NCI-H446 (cell line): Measurements from ENCODE around the gene HACL1.
"Not testable (repeated sequence)": the region's sequence is repeated elsewhere in the genome, so short reads cannot be mapped to it uniquely, and the experiment has no call there.

Source experiments
- DNase-seq, 2 experiments: peaks; one replicate each; lab custom pipeline; 2025; lab: John Stamatoyannopoulos, UW

HACL1 gene

DNA sequence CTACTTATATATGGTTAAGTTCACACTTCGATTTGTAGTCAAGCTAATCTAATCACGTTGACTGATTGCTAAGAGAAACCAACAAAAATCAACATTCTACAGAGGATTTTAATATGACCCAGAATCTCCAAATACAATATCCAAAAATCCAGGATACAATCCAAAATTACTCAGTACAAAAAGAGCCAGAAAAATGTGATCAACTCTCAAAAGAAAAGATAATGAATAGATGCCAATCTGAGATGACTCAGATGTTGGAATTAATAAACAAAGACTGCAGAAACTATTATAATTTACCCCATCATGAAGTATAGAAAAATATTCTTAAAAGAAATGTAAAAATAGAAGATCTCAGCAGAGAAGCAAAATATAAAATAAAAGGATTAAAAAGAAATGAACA, 22.3 kb downstream of the HACL1 start:
- no peak for DNase-seq

- DNase-seq, result no peak
These were observed 23.0 kb downstream of the HACL1 start for GRCh38 chr3:15578289-15578867.

DNA sequence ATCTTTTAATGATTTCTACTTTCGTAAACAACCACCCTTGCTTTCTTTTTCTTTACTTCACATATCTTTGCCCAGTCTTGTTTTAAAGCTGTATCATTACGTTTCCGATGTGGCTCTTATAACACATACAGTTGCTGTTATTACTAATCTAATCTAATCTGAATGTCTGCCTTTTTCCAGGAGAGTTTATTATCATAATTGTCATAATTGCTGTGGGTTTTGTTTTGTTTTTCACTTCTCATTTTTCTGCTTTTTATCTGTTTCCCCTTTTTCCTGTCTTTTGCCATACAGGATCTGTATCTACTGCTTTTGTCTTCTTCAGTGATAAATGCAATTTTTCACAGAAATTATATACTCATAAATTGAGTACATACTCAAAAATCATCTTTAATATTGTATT, 24.9 kb downstream of the HACL1 start:
- DNase-seq, result no peak

- no peak for DNase-seq
These were observed 25.9 kb downstream of the HACL1 start for GRCh38 chr3:15575446-15575845.

DNA sequence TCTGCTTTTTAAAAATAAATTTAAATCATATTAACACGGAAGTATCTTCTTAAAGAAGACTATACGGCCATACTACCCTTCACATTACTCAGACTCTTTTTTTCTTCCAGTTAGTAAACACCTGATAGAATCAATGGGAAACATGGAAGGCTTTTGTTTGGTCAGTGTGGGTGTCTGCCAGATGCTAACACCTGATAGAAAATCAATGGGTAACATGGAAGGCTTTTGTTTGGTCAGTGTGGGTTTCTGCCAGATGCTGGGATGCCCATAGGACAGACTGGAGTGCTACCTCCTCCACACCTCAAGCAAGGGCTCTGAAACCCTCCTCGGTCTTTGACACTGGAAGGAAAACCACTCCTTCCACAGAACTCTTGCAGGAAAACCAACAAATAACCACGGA, 29.2 kb downstream of the HACL1 start:
- no peak for DNase-seq

DNA sequence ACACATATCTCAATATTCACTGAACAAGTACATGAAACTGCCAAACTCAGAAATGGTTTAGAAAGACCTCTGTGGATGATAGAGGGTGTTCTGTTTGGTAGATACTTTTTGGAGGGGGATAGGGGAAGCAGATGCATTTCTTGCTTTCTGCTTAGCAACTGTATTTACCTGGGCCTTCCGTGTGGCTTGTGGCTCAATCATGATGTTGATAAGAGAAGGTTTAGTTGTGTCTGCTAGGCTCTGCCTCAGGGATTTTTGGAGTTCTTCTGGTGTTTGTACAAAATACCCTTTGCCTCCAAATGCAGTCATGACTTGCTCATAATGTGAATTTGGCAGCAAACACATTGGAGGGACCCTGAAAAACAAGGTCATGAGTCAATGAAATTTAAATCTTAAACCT, 38.2 kb downstream of the HACL1 start:
- DNase-seq, result no peak

DNA sequence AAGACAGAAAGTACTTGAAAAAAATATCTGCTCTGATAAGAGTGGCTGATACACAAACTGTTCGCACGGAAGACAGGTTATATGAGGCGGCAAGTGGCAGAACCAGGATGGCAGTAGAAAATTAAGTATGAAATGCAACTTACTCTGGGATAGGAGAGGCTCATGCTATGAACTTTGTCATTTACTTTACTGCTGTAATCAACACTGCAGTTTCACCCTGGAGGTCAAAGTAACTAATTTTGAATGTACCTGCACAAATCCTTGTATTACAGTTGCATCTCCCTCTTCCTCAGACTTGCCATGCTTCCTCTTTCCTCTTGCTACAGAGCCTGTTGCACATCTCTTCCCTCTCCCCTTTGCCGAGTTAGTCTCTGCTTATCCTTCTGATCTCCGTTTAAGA, 38.8 kb downstream of the HACL1 start:
- DNase-seq, result no peak

GRCh38 chr3:15558581-15558980, 42.8 kb downstream of the HACL1 start:
- no peak for DNase-seq

GRCh38 chr3:15557511-15557946, 43.8 kb downstream of the HACL1 start:
- DNase-seq, result peak; percentile 49 to 64

DNA sequence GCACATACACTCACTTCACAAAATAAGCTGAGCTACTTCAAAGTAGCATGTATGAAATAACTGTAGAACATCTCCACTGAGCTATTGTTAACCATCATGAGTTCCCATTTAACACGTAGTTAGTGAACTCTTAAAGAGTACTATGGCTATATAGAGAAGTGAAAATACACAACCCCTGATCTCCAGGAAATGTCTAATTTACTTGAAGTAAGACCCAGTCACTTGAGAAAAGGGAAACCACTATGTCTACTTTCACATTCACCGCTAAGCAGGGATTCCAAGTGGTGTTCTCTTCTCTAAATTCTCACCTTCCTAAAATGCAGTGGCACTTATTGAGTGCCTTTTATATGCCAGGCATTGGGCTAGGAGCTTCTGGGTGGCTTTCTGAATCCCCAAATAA, 44.9 kb downstream of the HACL1 start:
- no peak for DNase-seq

DNA sequence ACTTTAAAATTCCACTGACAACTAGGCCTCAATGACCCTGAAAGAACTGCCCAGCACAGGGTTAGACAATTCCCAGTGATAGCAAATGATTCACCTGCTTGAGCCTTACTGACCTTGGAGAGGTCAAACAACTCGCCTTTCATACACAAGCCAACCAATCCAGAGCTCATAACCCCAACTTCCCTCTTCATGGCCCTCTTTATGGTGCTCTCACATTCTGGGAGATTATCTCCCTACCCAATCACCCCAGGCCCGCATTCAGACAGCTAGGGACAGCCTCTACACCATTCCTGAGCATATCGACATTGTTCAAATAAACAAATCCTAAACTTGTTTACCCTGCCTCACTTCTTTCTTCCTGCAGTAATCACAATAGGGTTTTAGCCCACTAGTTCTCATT, 47.6 kb downstream of the HACL1 start:
- DNase-seq, result no peak

- no peak for DNase-seq
These were observed 49.5 kb downstream of the HACL1 start for GRCh38 chr3:15551902-15552301.

DNA sequence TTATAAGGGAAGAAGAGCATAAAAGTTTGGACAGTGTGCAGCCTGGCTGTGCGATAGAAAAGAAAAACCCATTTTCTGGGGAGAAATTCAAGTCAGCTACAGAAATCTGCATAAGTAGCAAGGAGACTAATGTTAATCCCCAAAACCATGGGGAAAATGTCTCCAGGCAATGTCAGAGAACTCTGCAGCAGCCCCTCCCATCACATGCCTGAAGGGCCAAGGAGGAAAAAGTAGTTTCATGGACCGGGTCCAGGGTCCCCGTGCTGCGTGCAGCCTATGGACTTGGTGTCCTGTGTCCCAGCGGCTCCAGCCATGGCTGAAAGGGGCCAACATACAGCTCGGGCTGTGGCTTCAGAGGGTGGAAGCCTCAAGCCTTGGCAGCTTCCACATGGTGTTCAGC, 51.5 kb downstream of the HACL1 start:
- no peak for DNase-seq

GRCh38 chr3:15542614-15543013, 58.8 kb downstream of the HACL1 start:
- no peak for DNase-seq

- no peak for DNase-seq
These were observed 60.0 kb downstream of the HACL1 start for GRCh38 chr3:15541371-15541770.

- DNase-seq, result peak in 1 of 2 experiments; percentile 61
These were observed 62.3 kb downstream of the HACL1 start for GRCh38 chr3:15539066-15539465.

DNA sequence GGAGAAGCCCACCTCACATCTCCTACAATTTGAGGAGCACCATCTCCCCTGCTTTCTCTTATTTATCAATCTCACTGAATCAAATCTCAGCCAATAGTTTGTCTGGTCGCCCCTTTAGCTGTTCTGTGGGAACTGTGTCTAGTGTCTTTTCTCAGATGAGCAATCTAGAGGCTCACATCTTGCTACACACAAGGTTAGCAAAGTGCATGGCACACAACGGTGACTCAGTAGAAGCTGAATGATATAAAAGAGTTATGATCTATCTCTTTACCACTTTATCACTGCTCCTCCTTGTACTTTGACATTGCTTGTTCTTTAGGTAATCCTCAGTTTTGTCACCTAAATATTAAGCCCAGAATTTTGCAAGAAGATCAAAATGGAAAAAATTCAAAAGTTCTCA, 63.0 kb downstream of the HACL1 start:
- no peak for DNase-seq

DNA sequence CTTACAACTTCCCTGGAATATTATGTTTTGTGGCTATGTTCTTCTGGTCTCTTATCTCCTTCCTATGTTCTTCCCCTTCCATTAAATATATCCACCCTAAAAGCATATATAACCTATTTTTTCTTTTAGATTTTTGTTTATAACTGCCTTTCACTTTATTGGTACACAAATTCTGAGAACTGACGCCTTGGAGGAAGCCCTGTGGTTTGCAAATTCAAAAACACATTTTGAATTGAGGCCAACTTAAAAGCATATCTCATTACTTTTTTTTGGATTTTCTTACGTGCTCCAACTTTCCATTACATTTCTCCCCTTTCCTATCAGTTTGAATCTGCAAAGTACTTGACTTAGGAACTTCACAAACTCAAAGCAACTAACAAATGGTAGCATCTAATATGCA, 64.5 kb downstream of the HACL1 start:
- no peak for DNase-seq

- DNase-seq, result no peak
These were observed 65.6 kb downstream of the HACL1 start for GRCh38 chr3:15535732-15536131.

- DNase-seq, result not testable (repeated sequence)
These were observed 68.8 kb downstream of the HACL1 start for GRCh38 chr3:15532614-15533013.

- DNase-seq, result no peak
These were observed 70.0 kb downstream of the HACL1 start for GRCh38 chr3:15531346-15531745.

- DNase-seq, result no peak
These were observed 72.4 kb downstream of the HACL1 start for GRCh38 chr3:15528854-15529537.

- DNase-seq, result peak in 1 of 2 experiments; percentile 21
These were observed 74.3 kb downstream of the HACL1 start for GRCh38 chr3:15527031-15527459.

- no peak for DNase-seq
These were observed 75.6 kb downstream of the HACL1 start for GRCh38 chr3:15525790-15526189.
